ENCODE measurements around the gene P4HB. TPM values are rescaled to one million over a fixed set of nuclear protein-coding genes. Genes with fewer than 3 reads are reported as not detected.

Gene P4HB
- polyA plus RNA-seq, 1 experiment: 122 TPM

DNA sequence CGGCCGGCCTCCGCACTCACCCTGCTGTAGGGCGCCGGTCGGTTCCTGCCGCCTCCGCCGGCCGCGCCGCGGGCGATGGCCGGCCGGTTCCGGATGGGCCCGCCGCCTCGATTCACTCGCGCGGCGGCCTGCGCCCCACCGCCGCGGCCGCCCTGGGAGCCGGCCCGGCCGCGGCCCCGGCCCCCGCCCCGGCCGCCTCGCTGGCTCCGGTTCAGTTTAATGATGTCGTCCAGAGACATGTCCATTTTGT lies 30.9 kb upstream of the P4HB start:
- ChIA-PET CTCF (no interaction called here), POLR2A (no interaction called here)
- TF ChIP-seq, protein P1, sequence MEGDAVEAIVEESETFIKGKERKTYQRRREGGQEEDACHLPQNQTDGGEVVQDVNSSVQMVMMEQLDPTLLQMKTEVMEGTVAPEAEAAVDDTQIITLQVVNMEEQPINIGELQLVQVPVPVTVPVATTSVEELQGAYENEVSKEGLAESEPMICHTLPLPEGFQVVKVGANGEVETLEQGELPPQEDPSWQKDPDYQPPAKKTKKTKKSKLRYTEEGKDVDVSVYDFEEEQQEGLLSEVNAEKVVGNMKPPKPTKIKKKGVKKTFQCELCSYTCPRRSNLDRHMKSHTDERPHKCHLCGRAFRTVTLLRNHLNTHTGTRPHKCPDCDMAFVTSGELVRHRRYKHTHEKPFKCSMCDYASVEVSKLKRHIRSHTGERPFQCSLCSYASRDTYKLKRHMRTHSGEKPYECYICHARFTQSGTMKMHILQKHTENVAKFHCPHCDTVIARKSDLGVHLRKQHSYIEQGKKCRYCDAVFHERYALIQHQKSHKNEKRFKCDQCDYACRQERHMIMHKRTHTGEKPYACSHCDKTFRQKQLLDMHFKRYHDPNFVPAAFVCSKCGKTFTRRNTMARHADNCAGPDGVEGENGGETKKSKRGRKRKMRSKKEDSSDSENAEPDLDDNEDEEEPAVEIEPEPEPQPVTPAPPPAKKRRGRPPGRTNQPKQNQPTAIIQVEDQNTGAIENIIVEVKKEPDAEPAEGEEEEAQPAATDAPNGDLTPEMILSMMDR (IDR thresholded peaks at IDR 0.05; ENCODE audit: insufficient read depth, low read depth, low read length): no peak
- Histone ChIP-seq H3K27me3 (ENCODE audit: control insufficient read depth, insufficient read depth, low read length) (no peaks in the 10 kb centered on the region), H3K4me3 (ENCODE audit: low read depth, low read length) (peak overlapping the region; percentile 92), H3K36me3 (ENCODE audit: control insufficient read depth, insufficient read depth, low read length) (peaks cover 29% of the 10 kb centered on the region)
- DNase-seq (ENCODE audit: low read depth): no peak

DNA sequence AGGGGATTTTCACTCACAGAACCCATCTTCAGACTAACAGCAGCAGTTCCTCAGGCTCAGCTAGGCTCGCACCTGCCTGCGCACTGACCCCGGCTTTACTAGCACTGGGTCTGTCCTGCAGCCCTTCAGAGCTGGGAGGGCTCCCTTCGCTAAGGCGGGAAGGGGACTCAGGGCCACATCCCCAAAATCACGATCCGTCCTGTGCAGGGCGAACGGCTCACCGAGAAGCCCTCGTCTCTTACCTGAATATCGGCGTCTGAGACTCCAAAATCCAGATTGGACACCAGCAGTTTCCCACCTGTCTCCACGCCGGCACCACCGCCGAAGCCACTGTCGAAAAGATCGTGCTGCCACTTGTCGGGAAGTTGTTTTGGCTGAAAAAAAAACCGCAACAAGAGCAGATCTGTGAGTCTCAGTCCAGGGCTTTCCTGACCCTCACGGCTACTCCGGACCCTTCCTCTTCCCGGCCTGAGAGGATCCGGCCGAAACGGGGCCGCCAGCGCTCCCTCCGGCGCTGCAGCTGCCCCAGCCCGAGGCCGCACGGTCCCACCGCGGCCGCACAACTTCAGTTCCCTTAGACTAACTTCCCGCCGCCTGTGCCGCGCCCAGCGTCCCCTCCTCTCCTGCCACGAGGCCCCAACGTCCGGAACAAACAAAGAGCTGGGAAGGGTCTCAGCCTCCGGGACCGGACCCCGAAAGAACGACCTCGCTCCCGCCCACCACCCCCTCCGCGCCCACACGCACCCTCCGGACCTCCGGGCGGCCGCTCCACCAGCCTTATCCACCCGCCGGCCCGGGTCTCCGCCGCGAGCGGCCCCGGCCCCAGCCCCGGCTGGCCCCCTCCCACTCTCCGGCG lies 30.3 kb upstream of the P4HB start:
- H3K27me3 ChIP-seq (ENCODE audit: control insufficient read depth, insufficient read depth, low read length): no peaks in the 10 kb centered on the region
- CTCF ChIA-PET: no interaction called here
- POLR2A ChIA-PET: no interaction called here
- TF ChIP-seq, protein P1 (IDR thresholded peaks at IDR 0.05; ENCODE audit: insufficient read depth, low read depth, low read length): no peak
- peak overlapping the region; percentile 92 for H3K4me3 ChIP-seq (ENCODE audit: low read depth, low read length)
- no peak for DNase-seq (ENCODE audit: low read depth)
- peaks cover 29% of the 10 kb centered on the region for H3K36me3 ChIP-seq (ENCODE audit: control insufficient read depth, insufficient read depth, low read length)

DNA sequence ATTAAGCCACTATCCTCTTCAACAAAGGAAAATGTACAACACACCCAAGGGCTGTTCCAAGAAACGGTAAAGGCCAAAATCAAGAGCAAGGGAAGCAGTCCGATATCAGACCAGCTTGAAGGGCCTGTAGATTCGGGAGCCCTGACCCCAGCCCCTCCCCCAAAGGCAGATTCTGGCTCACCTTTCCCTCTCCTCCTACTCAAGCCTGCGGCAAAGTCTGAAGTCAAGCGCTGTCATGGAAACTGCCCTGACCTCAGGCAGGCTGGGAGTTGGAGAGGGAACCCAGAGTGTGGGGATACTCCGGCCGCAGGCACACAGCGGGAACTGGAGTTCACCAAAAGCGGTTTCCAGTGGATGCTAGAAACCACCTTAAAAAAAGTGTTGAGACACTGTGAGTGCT lies 29.3 kb upstream of the P4HB start:
- ChIA-PET CTCF (no interaction called here), POLR2A (no interaction called here)
- no peak for DNase-seq (ENCODE audit: low read depth)
- TF ChIP-seq, protein P1 (IDR thresholded peaks at IDR 0.05; ENCODE audit: insufficient read depth, low read depth, low read length): no peak
- Histone ChIP-seq H3K27me3 (ENCODE audit: control insufficient read depth, insufficient read depth, low read length) (no peaks in the 10 kb centered on the region), H3K4me3 (ENCODE audit: low read depth, low read length) (no peak overlapping the region), H3K36me3 (ENCODE audit: control insufficient read depth, insufficient read depth, low read length) (peaks cover 30% of the 10 kb centered on the region)

DNA sequence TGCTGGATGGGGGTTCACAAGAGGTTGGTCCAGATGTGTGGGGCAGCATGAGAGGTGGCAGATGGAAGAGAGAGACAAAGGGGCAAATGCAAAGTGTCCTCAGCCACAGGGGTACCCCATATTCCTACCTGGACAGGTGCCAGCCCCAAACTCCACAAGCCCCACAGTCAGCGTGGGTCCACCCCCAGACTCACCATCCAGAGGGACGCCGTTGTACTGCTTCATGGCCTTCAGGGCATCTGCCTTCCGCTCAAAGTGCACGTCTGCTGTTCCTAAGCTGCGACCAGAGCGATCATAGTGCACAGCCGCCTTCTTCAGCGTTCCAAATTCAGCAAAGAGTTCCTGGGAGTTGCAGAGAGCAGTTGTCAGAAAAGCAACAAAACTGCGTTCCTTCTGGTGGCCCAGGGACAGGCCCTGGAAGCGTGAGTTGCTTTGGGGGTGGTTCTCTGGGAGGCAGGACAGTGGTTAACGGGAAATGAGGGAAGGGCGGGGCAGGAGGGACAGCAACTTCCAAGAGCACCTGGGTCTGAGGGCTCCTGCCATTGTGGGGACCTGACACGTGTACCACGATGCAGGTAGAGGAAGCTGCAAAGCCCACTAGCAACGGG lies 28.8 kb upstream of the P4HB start:
- POLR2A ChIA-PET: no interaction called here
- DNase-seq (ENCODE audit: low read depth): no peak
- no peak overlapping the region for H3K4me3 ChIP-seq (ENCODE audit: low read depth, low read length)
- TF ChIP-seq, protein P1 (IDR thresholded peaks at IDR 0.05; ENCODE audit: insufficient read depth, low read depth, low read length): no peak
- H3K36me3 ChIP-seq (ENCODE audit: control insufficient read depth, insufficient read depth, low read length): peaks cover 27% of the 10 kb centered on the region
- no peaks in the 10 kb centered on the region for H3K27me3 ChIP-seq (ENCODE audit: control insufficient read depth, insufficient read depth, low read length)
- CTCF ChIA-PET: interaction anchor here (0.7 kb wide), 1 partner anchor 71 kb away, joined by 3 read pairs; no protein-coding TSS in a partner anchor

DNA sequence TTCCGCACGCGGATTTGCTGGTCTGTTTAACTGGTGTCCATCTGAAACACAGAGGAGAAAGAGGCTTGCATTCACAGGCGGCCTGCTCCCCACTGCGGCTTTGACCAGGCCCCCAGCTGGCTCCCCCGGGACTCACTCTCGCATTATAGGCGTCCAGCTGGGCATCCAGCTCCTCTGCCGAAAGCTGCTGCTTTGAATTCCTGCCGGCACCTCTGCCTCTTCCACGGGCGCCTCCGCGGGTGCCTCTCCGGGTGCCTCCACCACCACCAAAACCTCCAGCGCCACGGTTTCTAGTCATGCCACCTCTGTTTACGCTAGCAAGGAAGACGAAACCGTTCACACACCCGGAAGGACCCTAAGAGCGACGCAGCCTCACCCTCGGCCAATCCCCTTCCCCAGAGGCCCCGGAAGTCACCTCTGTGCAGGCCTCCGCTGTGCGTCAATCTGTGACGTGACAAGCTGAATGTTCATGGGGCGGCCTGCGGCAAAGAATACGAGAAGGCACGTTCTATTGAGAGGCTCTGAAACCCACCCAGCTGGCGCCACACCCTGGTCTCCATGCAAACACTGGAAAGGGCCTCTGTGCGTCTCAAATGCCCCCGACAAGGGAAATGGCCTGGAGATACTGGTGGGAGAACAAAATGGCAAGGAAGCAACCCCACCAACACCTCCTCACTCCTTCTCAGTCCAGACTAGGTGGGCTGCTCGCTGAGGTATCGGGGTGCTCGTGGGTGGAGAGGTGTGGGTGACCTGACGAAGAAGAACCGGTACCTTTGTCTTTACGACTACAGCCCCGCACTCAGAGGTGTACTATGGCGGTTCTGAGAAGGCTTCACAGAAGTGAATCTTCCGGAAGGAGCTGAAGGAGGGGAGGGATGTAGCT lies 28.0 kb upstream of the P4HB start:
- ChIA-PET CTCF (interaction anchor here (0.7 kb wide), 1 partner anchor 72 kb away, joined by 3 read pairs; no protein-coding TSS in a partner anchor), POLR2A (no interaction called here)
- TF ChIP-seq, protein P1 (IDR thresholded peaks at IDR 0.05; ENCODE audit: insufficient read depth, low read depth, low read length): no peak
- DNase-seq (ENCODE audit: low read depth): no peak
- Histone ChIP-seq H3K36me3 (ENCODE audit: control insufficient read depth, insufficient read depth, low read length) (peaks cover 27% of the 10 kb centered on the region), H3K4me3 (ENCODE audit: low read depth, low read length) (no peak overlapping the region), H3K27me3 (ENCODE audit: control insufficient read depth, insufficient read depth, low read length) (no peaks in the 10 kb centered on the region)
